ENCODE data around the gene NCOA7.
A peak's percentile ranks its signal among the peaks of the same experiment; 100 is the strongest.

NCOA7 gene

GRCh38 chr6:125816828-125817280, 26.1 kb downstream of the NCOA7 start:
- no peak for DNase-seq

- no peak for DNase-seq
Observed at GRCh38 chr6:125818225-125818657, 27.5 kb downstream of the NCOA7 start.

GRCh38 chr6:125818772-125819260, 28.1 kb downstream of the NCOA7 start:
- no peak for DNase-seq

- DNase-seq = no peak
Observed at GRCh38 chr6:125819535-125820326, 29.0 kb downstream of the NCOA7 start.

- no peak for DNase-seq
Observed at GRCh38 chr6:125821825-125822281, 31.1 kb downstream of the NCOA7 start.

GRCh38 chr6:125823180-125823579, 32.4 kb downstream of the NCOA7 start:
- DNase-seq = no peak

GRCh38 chr6:125824946-125825771, 34.4 kb downstream of the NCOA7 start:
- no peak for DNase-seq

- no peak for DNase-seq
Observed at GRCh38 chr6:125826695-125827463, 36.1 kb downstream of the NCOA7 start.

- no peak for DNase-seq
Observed at GRCh38 chr6:125827788-125828320, 37.1 kb downstream of the NCOA7 start.

- no peak for DNase-seq
Observed at GRCh38 chr6:125828476-125829039, 37.8 kb downstream of the NCOA7 start.

GRCh38 chr6:125829433-125829832, 38.7 kb downstream of the NCOA7 start:
- DNase-seq = no peak

GRCh38 chr6:125831659-125832058, 40.9 kb downstream of the NCOA7 start:
- DNase-seq = no peak

GRCh38 chr6:125832391-125833117, 41.8 kb downstream of the NCOA7 start:
- no peak for DNase-seq

GRCh38 chr6:125834348-125834747, 43.6 kb downstream of the NCOA7 start:
- DNase-seq = no peak

GRCh38 chr6:125835221-125835744, 44.5 kb downstream of the NCOA7 start:
- no peak for DNase-seq

GRCh38 chr6:125836466-125836865, 45.7 kb downstream of the NCOA7 start:
- DNase-seq = no peak

GRCh38 chr6:125839471-125839870, 48.7 kb downstream of the NCOA7 start:
- DNase-seq = peak; percentile 54

GRCh38 chr6:125839879-125840278, 49.1 kb downstream of the NCOA7 start:
- no peak for DNase-seq

GRCh38 chr6:125841356-125842090, 50.8 kb downstream of the NCOA7 start:
- DNase-seq = no peak

- DNase-seq = no peak
Observed at GRCh38 chr6:125842091-125842626, 51.4 kb downstream of the NCOA7 start.
